PFSK-1 (cell line): ENCODE measurements around the gene CEACAM5.

ENCODE experiments used
- FOXP2 ChIP-seq: optimal IDR thresholded peaks from 2 replicates; pipeline ENCODE3; 2011; ENCODE audit warnings: borderline replicate concordance, control low read depth, inconsistent platforms; ENCODE audit not compliant: insufficient read depth; ENCODE audit errors: extremely low read length, extremely low read depth
- POLR2AphosphoS5 ChIP-seq: IDR thresholded peaks from 2 replicates; pipeline ENCODE4 v1.6.1; 2012; ENCODE audit warnings: low read depth, mild to moderate bottlenecking, control low read depth, low read length, moderate library complexity
- SIN3A ChIP-seq: IDR thresholded peaks from 2 replicates; pipeline ENCODE4 v1.6.1; 2012; ENCODE audit warnings: mild to moderate bottlenecking, low read length, moderate library complexity, borderline replicate concordance; ENCODE audit not compliant: insufficient read depth
- TAF1 ChIP-seq: IDR thresholded peaks from 2 replicates; pipeline ENCODE4 v1.6.1; 2012; ENCODE audit warnings: low read length, control low read depth, borderline replicate concordance; ENCODE audit not compliant: insufficient read depth
- TF ChIP-seq, protein P1 (sequence below), 2 experiments: IDR thresholded peaks; 2 replicates each; pipeline versions ENCODE4 v1.6.1 to v1.8.0; 2011 to 2012; ENCODE audit warnings: low read depth in 2 of 2, low read length in 2 of 2, control low read depth in 1 of 2, inconsistent platforms in 1 of 2, mild to moderate bottlenecking in 1 of 2, moderate library complexity in 1 of 2; ENCODE audit not compliant: insufficient read depth in 1 of 2

CEACAM5 gene

GRCh38 chr19:41769608-41770007, 61.2 kb downstream of the CEACAM5 start:
- no peak for TF ChIP-seq POLR2AphosphoS5
- TF ChIP-seq, protein P1, sequence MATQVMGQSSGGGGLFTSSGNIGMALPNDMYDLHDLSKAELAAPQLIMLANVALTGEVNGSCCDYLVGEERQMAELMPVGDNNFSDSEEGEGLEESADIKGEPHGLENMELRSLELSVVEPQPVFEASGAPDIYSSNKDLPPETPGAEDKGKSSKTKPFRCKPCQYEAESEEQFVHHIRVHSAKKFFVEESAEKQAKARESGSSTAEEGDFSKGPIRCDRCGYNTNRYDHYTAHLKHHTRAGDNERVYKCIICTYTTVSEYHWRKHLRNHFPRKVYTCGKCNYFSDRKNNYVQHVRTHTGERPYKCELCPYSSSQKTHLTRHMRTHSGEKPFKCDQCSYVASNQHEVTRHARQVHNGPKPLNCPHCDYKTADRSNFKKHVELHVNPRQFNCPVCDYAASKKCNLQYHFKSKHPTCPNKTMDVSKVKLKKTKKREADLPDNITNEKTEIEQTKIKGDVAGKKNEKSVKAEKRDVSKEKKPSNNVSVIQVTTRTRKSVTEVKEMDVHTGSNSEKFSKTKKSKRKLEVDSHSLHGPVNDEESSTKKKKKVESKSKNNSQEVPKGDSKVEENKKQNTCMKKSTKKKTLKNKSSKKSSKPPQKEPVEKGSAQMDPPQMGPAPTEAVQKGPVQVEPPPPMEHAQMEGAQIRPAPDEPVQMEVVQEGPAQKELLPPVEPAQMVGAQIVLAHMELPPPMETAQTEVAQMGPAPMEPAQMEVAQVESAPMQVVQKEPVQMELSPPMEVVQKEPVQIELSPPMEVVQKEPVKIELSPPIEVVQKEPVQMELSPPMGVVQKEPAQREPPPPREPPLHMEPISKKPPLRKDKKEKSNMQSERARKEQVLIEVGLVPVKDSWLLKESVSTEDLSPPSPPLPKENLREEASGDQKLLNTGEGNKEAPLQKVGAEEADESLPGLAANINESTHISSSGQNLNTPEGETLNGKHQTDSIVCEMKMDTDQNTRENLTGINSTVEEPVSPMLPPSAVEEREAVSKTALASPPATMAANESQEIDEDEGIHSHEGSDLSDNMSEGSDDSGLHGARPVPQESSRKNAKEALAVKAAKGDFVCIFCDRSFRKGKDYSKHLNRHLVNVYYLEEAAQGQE (IDR thresholded peaks at IDR 0.05; ENCODE audit: insufficient read depth in 1 of 2, low read depth in 2 of 2, low read length in 2 of 2) = no peak
- no peak for TF ChIP-seq FOXP2
- no peak for TF ChIP-seq SIN3A
- no peak for TF ChIP-seq TAF1

GRCh38 chr19:41771410-41771809, 63.0 kb downstream of the CEACAM5 start:
- TF ChIP-seq, protein P1 (IDR thresholded peaks at IDR 0.05; ENCODE audit: insufficient read depth in 1 of 2, low read depth in 2 of 2, low read length in 2 of 2) = no peak
- no peak for TF ChIP-seq POLR2AphosphoS5
- TF ChIP-seq SIN3A = no peak
- no peak for TF ChIP-seq FOXP2
- TF ChIP-seq TAF1 = no peak

DNA sequence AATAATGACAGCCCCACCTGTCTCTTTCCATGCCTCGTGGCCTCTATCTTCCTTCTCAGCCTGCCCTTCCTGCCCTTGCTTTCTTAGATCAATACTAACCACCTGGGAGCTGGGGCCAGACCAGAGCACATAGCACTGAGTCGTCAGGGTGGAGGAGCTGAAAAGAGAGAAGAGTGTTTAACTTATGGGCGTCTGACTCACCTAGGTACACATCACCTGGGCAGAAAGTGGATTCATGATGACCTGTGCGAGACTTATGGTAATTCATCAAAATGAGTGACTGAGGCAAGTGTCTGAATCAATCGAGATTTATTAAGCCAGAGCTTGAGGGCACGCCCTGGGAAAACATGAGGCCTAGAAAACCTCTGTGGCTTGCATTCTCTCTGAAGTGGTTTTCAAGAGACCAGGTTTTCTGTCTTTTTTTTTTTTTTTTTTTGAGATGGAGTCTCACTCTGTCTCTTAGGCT, 66.1 kb downstream of the CEACAM5 start:
- TF ChIP-seq, protein P1 (IDR thresholded peaks at IDR 0.05; ENCODE audit: insufficient read depth in 1 of 2, low read depth in 2 of 2, low read length in 2 of 2) = no peak
- no peak for TF ChIP-seq FOXP2
- no peak for TF ChIP-seq SIN3A
- TF ChIP-seq POLR2AphosphoS5 = no peak
- TF ChIP-seq TAF1 = no peak

- TF ChIP-seq, protein P1 (IDR thresholded peaks at IDR 0.05; ENCODE audit: insufficient read depth in 1 of 2, low read depth in 2 of 2, low read length in 2 of 2) = no peak
Measured at GRCh38 chr19:41776700-41777099, 68.3 kb downstream of the CEACAM5 start.
